Raji (cell line): ENCODE data around the gene CUX1.

Experiments used
- POLR2A ChIP-seq: IDR thresholded peaks from 2 replicates; pipeline ENCODE4 v1.6.1; 2011; ENCODE audit warnings: low read depth, low read length, control low read depth; ENCODE audit not compliant: insufficient read depth

CUX1 gene

DNA sequence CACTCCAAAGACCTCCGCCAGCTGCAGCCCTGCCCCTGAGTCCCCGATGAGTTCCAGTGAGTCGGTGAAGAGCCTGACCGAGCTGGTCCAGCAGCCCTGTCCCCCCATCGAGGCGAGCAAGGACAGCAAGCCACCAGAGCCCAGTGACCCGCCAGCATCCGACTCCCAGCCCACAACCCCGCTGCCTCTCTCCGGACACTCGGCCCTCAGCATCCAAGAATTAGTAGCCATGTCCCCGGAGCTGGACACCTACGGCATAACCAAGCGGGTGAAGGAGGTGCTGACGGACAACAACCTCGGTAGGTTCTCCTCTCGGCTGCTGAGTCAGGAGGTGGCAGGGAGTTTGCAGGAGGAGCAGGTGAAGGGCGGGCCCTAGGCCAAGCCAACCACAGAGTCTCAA lies 409.9 kb downstream of the CUX1 start:
- no peak for TF ChIP-seq POLR2A

DNA sequence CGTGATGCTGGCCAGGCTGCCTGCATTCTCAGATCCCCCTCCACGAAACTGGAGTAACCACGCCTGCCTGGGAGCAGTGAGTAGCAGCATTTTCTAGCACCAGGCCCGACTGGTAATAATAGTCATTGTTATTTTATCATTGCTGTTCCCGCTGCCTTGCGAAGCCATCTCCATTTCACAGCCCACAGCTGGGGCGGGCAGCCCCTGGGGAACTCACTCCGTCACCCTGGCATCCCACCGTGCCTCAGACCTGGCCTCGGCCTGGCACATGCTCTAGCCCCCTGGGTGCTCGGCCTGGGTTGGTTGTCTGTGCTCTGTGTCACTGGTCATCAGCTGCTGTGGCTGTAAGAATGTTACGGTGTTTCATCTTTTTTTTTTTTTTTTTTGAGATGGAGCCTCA lies 411.5 kb downstream of the CUX1 start:
- no peak for TF ChIP-seq POLR2A

DNA sequence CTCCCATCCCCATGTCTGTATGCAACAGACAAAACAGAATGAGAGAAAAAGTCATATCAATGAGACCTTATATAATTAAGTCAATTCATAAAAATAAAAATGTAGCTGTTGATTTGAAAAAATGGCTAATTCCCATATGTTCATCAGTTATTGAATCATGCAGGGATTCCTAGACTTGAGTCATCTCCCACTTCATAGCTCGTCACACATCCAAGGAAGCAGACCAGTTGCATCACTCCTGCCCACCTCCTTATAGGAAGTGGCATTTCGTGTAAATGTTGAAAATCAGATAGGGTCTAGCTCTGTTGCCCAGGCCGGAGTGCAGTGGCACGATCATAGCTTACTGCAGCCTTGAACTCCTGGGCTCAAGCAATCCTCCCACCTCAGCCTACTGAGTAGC lies 413.2 kb downstream of the CUX1 start:
- TF ChIP-seq POLR2A = no peak

DNA sequence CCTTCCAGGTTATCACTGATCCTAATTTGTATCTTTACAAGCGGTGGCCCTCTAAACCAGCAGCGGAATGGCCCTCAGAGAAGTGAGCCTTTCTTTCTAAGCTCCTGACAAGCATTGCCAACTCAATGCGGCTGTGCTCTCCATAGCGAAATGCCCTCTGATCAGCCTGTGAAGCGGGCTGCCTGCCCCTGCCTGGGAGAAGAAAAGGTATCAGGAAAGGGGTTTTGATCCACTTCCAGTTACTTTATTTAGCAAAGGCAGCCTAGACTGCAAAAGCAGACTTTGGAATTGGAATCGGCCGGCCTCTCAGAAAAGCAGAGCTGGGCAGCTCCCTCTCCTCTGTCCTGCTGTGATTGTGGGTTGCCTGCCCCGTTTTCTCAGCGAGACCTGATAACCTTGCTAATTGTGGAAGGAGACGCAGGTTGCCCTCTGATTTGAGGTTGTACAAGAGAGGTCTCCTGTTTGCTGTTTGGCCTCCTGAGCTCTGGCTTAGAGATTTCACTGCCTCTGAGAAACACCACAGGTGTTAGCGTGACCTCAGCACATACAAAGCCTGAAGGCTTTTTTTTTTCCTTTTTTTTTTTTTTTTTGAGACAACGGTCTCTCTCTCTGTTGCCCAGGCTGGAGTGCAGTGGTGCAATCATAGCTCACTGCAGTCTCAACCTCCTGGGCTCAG lies 415.3 kb downstream of the CUX1 start:
- no peak for TF ChIP-seq POLR2A

DNA sequence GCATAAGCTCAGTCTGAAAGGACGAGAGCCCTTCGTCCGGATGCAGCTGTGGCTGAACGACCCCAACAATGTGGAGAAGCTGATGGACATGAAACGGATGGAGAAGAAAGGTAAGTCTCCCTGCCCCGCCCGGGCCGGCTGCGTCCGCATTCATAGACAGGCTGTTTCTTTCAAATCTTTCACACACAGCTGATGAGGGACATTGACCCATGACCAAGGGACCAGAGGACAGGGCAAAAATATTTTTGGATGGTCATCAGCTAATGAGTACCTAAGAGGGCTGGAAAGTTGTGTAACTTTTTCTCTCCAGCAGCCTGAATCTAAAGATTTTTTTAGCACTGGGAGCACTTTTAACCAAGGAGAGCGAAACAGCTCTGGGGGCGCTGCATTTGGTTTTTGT lies 416.7 kb downstream of the CUX1 start:
- no peak for TF ChIP-seq POLR2A

DNA sequence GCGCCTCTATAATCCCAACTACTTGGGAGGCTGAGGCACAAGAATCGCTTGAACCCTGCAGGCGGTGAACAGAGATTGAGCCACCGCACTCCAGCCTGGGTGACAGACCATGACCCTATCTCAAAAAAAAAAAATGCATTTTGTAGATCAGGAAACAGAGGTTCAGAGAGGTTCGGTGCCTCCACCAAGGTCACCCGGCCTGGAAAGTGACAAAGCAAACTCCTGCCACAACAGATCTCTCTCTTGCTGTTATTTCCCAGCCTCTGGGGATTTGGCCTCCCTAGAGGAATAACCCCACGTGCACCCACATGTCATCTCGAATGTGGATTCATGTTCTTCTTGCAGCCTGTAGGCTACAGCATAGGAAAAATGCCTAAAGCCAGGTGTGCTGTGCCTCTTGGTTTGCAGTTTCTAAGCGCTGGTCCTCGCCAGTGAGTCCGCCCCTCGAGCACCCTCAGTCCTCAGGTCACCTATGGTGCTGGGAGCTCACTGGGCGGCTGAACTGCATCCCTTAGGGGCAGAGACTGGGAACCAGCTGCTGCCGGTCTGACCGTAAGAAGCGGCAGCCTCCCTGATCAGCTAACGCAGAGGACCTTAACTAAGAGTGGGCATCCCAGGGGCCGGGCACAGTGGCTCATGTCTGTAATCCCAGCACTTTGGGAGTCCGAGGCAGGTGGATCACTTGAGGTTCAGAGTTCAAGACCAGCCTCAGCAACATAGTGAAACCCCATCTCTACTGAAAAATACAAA lies 417.6 kb downstream of the CUX1 start:
- no peak for TF ChIP-seq POLR2A

DNA sequence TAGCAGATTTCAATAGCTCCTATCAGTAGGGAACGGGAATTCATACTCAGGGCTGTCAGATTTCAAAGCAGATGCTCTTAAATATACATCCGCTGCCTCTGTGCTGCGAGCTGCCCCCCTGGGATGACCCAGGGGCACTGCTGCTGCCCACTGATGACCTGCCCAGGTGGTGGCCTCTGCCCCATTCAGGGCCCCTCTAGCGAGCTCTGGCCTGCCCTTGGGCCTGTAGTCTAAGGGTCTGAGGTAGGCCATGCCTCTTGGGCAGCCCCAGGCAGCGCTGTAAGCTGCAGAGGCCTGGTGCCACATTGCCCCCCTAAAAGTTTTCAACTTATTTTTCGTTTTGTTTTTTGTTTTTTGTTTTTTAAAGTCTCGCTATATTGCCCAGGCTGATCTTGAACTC lies 418.7 kb downstream of the CUX1 start:
- TF ChIP-seq POLR2A = no peak

DNA sequence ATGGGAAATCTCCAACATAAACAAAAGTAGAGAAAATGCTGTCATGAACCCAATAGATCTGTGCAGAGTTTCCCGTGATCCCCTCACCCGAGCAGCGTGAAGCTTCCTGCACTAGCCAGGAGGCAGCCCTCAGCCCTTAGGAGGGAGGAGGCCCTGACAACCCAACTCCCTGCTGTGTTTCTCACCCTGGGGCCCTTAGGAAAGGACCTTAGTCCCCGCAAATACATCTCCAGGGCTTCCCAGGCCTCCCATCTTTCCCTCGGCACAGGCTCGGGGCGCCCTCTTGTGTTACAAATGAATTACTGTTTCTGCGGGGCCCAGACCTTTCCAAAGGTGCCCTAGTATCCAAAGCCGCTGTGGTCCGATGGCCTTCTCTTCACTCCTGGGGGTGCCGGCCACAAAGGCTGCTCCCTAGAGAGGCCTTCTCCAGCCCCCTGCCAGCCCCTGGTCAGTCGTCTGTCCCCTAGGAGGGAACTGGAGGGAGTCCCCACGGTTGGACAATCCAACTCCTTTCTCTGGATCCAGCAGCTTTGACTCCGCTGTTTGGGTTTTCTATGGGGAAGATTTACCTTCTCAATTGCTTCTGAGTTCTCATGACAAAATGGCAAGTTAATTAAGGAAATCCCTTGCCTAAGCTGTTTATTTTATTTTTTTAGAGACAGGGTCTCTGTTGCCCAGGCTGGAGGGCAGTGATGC lies 419.3 kb downstream of the CUX1 start:
- no peak for TF ChIP-seq POLR2A

DNA sequence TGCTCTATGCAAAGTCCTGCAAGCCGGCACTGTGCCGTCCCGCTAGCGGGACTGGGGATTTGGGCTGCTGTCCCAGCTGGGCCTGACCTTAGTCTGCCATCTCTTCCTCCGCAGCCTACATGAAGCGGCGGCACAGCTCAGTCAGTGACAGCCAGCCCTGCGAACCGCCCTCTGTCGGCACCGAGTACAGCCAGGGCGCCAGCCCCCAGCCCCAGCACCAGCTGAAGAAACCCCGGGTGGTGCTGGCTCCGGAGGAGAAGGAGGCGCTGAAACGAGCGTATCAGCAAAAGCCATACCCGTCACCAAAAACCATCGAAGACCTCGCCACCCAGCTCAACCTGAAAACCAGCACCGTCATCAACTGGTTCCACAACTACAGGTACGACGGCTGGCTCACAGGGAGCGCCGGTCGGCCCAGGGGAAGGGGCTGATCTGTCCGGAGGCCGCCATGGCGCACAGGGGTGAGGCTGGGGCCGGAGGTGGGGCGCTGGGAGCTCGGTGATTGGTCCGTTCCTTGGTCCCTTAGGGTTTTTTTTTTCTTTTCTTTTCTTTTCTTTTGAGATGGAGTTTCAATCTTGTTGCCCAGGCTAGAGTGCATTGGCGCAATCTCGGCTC lies 421.9 kb downstream of the CUX1 start:
- TF ChIP-seq POLR2A = no peak

DNA sequence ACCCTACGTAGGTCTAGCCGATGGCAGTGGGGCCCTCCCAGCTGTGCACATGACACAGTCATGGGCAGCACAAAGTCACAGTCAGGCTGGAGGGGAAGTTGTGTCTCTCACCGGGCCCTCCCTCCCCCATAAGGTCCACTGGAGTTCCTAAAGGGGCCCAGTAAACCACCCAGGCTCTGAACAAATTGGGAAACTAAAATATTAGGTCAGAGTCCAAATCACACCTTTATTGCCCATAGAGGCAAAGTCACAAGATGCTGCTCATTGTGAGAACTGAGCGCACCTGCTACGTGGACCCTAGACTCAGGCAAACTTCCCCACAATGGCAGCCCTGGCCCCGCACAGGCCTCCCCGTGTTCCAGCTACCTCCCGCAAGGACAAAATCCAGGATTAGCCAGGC lies 424.0 kb downstream of the CUX1 start:
- TF ChIP-seq POLR2A = no peak

DNA sequence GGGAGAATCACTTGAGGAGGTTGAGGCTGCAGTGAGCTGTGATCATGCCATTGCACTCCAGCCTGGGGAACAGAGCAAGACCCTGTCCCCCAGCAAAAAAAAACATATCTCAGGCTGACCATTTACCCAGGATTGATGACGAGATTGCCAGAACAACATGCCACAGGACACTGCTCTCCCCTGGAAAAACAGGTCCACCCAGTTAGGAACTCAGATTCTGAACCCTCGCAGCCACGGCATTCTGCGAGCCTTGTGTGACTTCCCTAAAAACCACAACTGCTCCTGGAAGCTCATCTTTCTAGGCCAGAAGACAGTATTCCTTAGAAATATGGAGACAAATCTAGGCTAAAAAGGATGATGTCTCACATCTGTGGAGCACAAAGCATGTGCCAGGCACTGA lies 427.2 kb downstream of the CUX1 start:
- TF ChIP-seq POLR2A = no peak

DNA sequence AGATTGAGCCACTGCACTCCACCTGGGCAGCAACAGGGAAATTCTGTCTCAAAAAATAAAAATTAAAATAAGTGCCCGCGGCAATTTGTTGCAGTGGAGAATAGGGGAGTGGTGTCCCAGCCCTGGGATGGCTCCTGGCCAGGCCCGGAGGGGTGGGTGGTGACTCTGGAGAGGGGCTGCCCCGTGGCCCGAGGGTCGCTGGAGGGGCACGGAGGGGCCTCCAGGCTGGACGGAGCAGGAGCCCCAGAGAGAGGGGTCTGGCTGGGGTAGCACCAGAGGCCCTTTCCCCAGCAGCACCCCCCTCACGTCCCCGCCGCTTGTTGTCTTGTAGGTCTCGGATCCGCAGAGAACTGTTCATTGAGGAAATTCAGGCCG lies 430.6 kb downstream of the CUX1 start:
- TF ChIP-seq POLR2A = no peak

DNA sequence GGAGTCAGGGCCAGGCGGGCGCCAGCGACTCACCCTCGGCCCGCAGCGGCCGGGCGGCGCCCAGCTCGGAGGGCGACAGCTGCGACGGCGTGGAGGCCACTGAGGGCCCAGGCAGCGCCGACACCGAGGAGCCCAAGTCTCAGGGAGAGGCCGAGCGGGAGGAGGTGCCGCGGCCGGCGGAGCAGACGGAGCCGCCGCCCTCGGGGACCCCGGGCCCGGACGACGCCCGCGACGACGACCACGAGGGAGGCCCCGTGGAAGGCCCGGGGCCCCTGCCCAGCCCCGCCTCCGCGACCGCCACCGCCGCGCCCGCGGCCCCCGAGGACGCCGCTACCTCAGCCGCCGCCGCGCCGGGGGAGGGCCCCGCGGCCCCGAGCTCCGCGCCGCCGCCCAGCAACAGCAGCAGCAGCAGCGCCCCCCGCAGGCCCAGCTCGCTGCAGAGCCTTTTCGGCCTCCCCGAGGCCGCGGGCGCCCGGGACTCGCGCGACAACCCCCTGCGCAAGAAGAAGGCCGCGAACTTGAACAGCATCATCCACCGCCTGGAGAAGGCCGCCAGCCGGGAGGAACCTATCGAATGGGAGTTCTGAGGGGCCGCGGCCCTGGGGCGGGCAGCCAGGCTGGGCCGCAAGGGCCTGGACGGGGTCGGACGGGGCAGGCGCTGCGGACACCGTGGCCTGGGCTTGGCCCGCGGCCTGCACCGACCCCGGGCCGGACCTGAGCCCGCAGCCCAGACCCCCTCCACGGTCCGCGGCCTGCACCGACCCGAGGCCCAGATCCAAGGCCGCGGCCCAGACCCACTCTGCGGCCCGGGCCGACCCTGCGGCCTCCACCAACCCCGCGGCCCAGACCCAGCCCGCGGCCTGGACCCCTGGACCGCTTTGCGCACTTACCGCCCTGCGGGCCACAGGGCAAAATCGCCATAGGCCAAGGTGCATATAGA lies 431.3 kb downstream of the CUX1 start:
- no peak for TF ChIP-seq POLR2A

DNA sequence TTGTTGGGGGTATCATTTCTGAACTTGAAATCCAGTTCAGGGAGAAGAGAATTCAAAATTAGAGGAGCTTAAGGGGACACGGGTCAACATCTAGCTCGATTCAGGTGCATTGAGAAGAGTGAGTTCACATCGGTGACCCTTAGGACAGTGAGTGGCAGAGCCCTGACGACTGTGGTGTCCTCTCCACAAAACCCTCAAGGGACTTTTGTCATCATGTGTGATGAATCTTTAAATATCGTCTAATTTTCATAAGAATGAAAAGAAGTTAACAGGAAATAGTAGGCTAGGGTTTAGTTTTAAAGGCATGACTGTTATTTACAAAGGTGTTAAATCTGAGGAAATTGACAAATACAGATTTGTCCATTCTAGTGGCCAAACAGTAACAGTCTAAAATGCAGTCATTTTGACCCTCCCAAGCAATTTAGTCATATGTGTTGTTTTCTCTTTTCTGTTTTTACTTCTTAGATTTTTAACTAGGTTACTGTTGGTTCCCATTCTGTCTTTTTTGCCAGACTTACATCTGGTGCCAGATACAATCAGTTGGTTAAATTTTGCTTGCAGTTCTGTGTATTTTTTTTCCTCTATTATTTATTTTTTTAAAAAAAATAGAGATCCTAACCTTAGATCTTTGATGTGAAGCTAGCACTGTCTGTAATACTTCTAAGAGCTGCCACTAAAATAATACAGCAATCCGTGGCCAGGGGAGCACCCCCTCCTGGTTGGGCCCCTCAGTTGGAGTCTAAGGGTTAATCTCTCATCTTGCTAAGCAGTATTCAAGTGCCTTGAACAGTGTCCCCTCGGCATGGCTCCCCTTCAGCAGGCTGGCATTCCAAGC lies 434.3 kb downstream of the CUX1 start:
- no peak for TF ChIP-seq POLR2A
